Brain microvascular endothelial cell (primary cell): Measurements from ENCODE around the gene GLRA3.

ENCODE experiments used
- DNase-seq: peaks from one replicate; pipeline ENCODE4 v3.0.0-alpha.2; 2020
- H3K27ac ChIP-seq: fragments of 250-450 bp; sonication (Bioruptor Pico); 2 replicates; pipeline ENCODE4 v1.5.1; 2020; ENCODE audit warnings: mild to moderate bottlenecking, moderate library complexity
- H3K27me3 ChIP-seq: fragments of 250-450 bp; sonication (Bioruptor Pico); replicated peaks from 2 replicates; pipeline ENCODE4 v1.5.1; 2020; ENCODE audit warnings: mild to moderate bottlenecking
- H3K36me3 ChIP-seq: fragments of 250-450 bp; sonication (Bioruptor Pico); replicated peaks from 2 replicates; pipeline ENCODE4 v1.5.1; 2020; ENCODE audit warnings: mild to moderate bottlenecking
- H3K4me3 ChIP-seq: 2 replicates; pipeline ENCODE4 v1.5.1; 2011; ENCODE audit warnings: low read depth, mild to moderate bottlenecking, control low read depth, low read length, moderate library complexity
- CTCF ChIP-seq: IDR thresholded peaks from 2 replicates; pipeline ENCODE4 v1.5.1; 2011; ENCODE audit warnings: low read depth, mild to moderate bottlenecking, moderate library complexity, low read length, control low read depth, inconsistent platforms; ENCODE audit errors: missing control alignments
- in situ Hi-C: cut with HindIII; loops from 2 replicates; pipeline ENCODE4 v1.10.0; 2017; ENCODE audit warnings: low sequenced_read_pairs, low pct_ligation_motif_present

Gene GLRA3

GRCh38 chr4:174665799-174666198 lies 163.2 kb downstream of the GLRA3 start:
- DNase-seq = no peak
- Histone ChIP-seq H3K27ac (no peak overlapping the region), H3K27me3 (no peaks in the 10 kb centered on the region), H3K36me3 (no peaks in the 10 kb centered on the region), H3K4me3 (no peak overlapping the region)
- in situ Hi-C loops = no loop called here
- TF ChIP-seq CTCF = no peak

- no peak for TF ChIP-seq CTCF
- no peak overlapping the region for H3K27ac ChIP-seq
- in situ Hi-C loops = no loop called here
- no peaks in the 10 kb centered on the region for H3K36me3 ChIP-seq
- H3K4me3 ChIP-seq = no peak overlapping the region
- no peaks in the 10 kb centered on the region for H3K27me3 ChIP-seq
- no peak for DNase-seq
Measured at GRCh38 chr4:174663216-174663615, 165.8 kb downstream of the GLRA3 start.

- no peaks in the 10 kb centered on the region for H3K27me3 ChIP-seq
- no peaks in the 10 kb centered on the region for H3K36me3 ChIP-seq
- H3K4me3 ChIP-seq = no peak overlapping the region
- in situ Hi-C loops = no loop called here
- no peak for DNase-seq
- H3K27ac ChIP-seq = no peak overlapping the region
- no peak for TF ChIP-seq CTCF
Measured at GRCh38 chr4:174658246-174658645, 170.8 kb downstream of the GLRA3 start.

- H3K4me3 ChIP-seq = no peak overlapping the region
- no peak for DNase-seq
- no peak for TF ChIP-seq CTCF
- no peak overlapping the region for H3K27ac ChIP-seq
- in situ Hi-C loops = no loop called here
- H3K27me3 ChIP-seq = no peaks in the 10 kb centered on the region
- no peaks in the 10 kb centered on the region for H3K36me3 ChIP-seq
Measured at GRCh38 chr4:174657472-174657871, 171.6 kb downstream of the GLRA3 start.

- Histone ChIP-seq H3K27me3 (no peaks in the 10 kb centered on the region), H3K4me3 (no peak overlapping the region), H3K27ac (no peak overlapping the region), H3K36me3 (no peaks in the 10 kb centered on the region)
- in situ Hi-C loops = no loop called here
- TF ChIP-seq CTCF = no peak
- no peak for DNase-seq
Measured at GRCh38 chr4:174654634-174655033, 174.4 kb downstream of the GLRA3 start.

- Histone ChIP-seq H3K27me3 (no peaks in the 10 kb centered on the region), H3K27ac (no peak overlapping the region), H3K36me3 (no peaks in the 10 kb centered on the region), H3K4me3 (no peak overlapping the region)
- in situ Hi-C loops = no loop called here
- TF ChIP-seq CTCF = no peak
- no peak for DNase-seq
Measured at GRCh38 chr4:174650711-174651355, 178.2 kb downstream of the GLRA3 start.
